Measurements from ENCODE around the gene SRSF4.

DNA sequence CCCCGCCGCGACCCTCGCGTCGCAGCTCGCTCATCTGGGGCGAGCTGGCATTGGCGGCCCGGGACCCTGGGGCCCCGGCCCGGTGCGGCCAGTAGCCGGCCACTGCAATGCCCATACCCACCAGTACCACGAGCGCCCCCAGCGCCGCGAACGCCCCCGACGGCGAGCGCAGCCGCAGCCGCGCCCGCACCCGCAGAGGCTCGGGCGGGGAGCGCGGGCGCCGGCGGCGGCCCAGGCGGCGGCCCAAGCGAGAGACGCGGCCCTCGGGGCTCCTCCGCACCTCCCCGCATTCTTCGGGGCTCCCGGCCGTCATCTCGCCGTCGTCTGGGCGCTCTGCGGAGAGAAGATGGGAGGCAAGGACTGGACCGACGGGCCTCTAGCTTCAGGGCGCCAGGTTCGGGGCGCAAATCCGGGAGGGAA, 60.2 kb downstream of the SRSF4 start:
- TF ChIP-seq EZH2phosphoT487 (IDR thresholded peaks at IDR 0.05; ENCODE audit: insufficient read depth, low read depth) (no peak), EZH2 (IDR thresholded peaks at IDR 0.05; ENCODE audit: insufficient read depth, poor library complexity, severe bottlenecking) (no peak)

Data from GM23248 (cell line).